ENCODE measurements around the gene TOR1A. TPM values are rescaled to one million over a fixed set of nuclear protein-coding genes. Genes with fewer than 3 reads are reported as not detected.
A peak's percentile ranks its signal among the peaks of the same experiment; 100 is the strongest.

TOR1A gene
- total RNA-seq, 1 experiment from 2014 or later, result 24.4 TPM

- TF ChIP-seq, protein P1, sequence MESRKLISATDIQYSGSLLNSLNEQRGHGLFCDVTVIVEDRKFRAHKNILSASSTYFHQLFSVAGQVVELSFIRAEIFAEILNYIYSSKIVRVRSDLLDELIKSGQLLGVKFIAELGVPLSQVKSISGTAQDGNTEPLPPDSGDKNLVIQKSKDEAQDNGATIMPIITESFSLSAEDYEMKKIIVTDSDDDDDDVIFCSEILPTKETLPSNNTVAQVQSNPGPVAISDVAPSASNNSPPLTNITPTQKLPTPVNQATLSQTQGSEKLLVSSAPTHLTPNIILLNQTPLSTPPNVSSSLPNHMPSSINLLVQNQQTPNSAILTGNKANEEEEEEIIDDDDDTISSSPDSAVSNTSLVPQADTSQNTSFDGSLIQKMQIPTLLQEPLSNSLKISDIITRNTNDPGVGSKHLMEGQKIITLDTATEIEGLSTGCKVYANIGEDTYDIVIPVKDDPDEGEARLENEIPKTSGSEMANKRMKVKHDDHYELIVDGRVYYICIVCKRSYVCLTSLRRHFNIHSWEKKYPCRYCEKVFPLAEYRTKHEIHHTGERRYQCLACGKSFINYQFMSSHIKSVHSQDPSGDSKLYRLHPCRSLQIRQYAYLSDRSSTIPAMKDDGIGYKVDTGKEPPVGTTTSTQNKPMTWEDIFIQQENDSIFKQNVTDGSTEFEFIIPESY (IDR thresholded peaks at IDR 0.05; ENCODE audit: extremely low read depth, insufficient replicate concordance, low read length), result no peak
- TF ChIP-seq FOSL1 (IDR thresholded peaks at IDR 0.05; ENCODE audit: low read depth) (no peak), EZH2phosphoT487 (IDR thresholded peaks at IDR 0.05; ENCODE audit: borderline replicate concordance) (no peak), EGR1 (IDR thresholded peaks at IDR 0.05; ENCODE audit: low read depth) (no peak), ZFX (IDR thresholded peaks at IDR 0.05) (no peak), JUND (IDR thresholded peaks at IDR 0.05) (no peak), SIN3A (IDR thresholded peaks at IDR 0.05; ENCODE audit: low read depth) (no peak)
Measured at GRCh38 chr9:129777769-129778130, 46.2 kb downstream of the TOR1A start (continued).

DNA sequence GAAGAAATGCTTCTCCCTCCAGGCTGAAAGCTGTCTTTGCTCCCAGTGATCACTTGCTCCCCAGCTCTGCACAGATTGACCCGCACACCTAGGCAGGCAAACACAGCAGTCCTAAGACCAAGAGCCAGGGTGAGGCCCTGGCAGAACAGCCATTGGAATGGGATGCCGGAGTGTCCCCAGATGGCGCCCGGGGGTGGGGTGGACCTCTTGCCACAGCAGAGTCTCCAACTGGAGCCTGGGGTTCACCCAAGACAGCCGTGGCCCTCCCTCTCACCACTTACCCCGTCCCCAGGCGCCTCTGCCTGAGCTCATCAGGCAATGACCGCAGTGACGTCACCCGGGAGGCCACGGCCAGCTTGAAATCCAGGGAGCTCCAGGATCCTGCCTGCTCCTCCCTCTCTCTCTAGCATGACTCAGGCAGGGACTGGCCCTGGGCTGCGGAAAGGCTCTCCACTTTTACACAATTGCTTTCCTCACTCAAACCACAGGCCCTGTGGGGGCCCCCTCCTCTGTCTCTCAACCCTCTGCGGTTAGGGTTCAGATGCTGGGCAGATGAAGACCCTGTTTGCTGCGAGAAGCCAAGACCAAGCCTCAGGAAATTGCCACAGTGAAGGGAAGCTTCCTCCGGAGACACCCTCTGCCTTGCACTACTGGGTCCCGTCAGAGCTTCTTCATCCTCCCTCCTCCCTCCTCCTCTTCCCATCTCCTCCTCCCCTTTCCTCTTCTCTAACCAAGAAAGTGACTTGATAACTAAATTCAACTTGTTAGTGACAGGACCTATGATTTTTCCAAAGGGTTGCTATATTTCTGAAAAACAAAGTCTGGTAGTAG is 46.8 kb downstream of the TOR1A start:
- H3K9ac ChIP-seq (ENCODE audit: low read length), result peak overlapping the region; percentile 65
- BruUV-seq (replicated peaks), result TSS peak; percentile 74
- intact Hi-C loops (cut with micrococcal nuclease), result no loop called here
- H3K27me3 ChIP-seq (ENCODE audit: insufficient read depth, low read length), result no peaks in the 10 kb centered on the region
- H3K4me1 ChIP-seq (ENCODE audit: control insufficient read depth in 1 of 2, insufficient read depth in 2 of 2, low read length in 2 of 2), result peaks cover 26 to 29% of the 10 kb centered on the region in 2 experiments
- ATAC-seq (peak; percentile 98), DNase-seq (ENCODE audit: low read depth, low spot score) (peak; percentile 89)
- RAD21 ChIA-PET (ENCODE audit: low non-redundant PET in 1 of 2, low total read pairs in 2 of 2, uncharacterized antibody in 2 of 2, unreplicated experiment in 2 of 2), result interaction anchor here (0.5 to 1.5 kb wide), 6 partner anchors 10 to 646 kb away, joined by 3 to 9 read pairs (median 4); no protein-coding TSS in a partner anchor
- CTCF ChIA-PET, result interaction anchor here (0.7 to 3.9 kb wide), 8 partner anchors 13 to 646 kb away, joined by 3 to 42 read pairs (median 4); partner anchors contain the start of gene ASB6
- H3K36me3 ChIP-seq (ENCODE audit: control insufficient read depth in 1 of 2, insufficient read depth in 2 of 2, low read length in 2 of 2), result no peaks in the 10 kb centered on the region
- no peaks in the 10 kb centered on the region for H4K20me1 ChIP-seq (ENCODE audit: insufficient read depth)
- H3K79me2 ChIP-seq (ENCODE audit: insufficient read depth, low read length), result no peaks in the 10 kb centered on the region
- peak overlapping the region; percentile 71 for H3K27ac ChIP-seq (ENCODE audit: low read depth, low read length)
- H3K9me2 ChIP-seq (ENCODE audit: insufficient read depth), result no peaks in the 10 kb centered on the region
- peak overlapping the region; percentile 88 for H3K4me2 ChIP-seq (ENCODE audit: low read length)
- TF ChIP-seq POLR2AphosphoS5 (IDR thresholded peaks at IDR 0.05; ENCODE audit: low read depth, low read length) (peak; percentile 76), MAX (IDR thresholded peaks at IDR 0.05) (no peak), ZNF274 (IDR thresholded peaks at IDR 0.05; ENCODE audit: low read depth, low read length) (no peak), ZFX (IDR thresholded peaks at IDR 0.05) (peak; percentile 21; the same call in 1 of the 2 replicates), EZH2 (IDR thresholded peaks at IDR 0.05) (no peak)
- H3K4me3 ChIP-seq (replicated peaks in 1 of 2; ENCODE audit: low read depth in 1 of 2, low read length in 2 of 2), result peak overlapping the region; percentile 47 to 57
- POLR2A ChIA-PET, result interaction anchor here (0.9 to 1.6 kb wide), 7 partner anchors 10 to 646 kb away, joined by 3 to 11 read pairs (median 5); no protein-coding TSS in a partner anchor
- H3K9me3 ChIP-seq (ENCODE audit: control insufficient read depth in 1 of 2, insufficient read depth in 1 of 2, low read depth in 1 of 2, low read length in 2 of 2), result no peaks in the 10 kb centered on the region
- H2AFZ ChIP-seq (ENCODE audit: low read depth, low read length, poor library complexity, severe bottlenecking), result peak overlapping the region; percentile 80
